ENCODE results near the gene DNAAF2. TPM values are rescaled to one million over a fixed set of nuclear protein-coding genes. Genes with fewer than 3 reads are reported as not detected.

DNAAF2 gene
- total RNA-seq, 2 donors from 2014 or later = 11.2 to 11.9 TPM

DNA sequence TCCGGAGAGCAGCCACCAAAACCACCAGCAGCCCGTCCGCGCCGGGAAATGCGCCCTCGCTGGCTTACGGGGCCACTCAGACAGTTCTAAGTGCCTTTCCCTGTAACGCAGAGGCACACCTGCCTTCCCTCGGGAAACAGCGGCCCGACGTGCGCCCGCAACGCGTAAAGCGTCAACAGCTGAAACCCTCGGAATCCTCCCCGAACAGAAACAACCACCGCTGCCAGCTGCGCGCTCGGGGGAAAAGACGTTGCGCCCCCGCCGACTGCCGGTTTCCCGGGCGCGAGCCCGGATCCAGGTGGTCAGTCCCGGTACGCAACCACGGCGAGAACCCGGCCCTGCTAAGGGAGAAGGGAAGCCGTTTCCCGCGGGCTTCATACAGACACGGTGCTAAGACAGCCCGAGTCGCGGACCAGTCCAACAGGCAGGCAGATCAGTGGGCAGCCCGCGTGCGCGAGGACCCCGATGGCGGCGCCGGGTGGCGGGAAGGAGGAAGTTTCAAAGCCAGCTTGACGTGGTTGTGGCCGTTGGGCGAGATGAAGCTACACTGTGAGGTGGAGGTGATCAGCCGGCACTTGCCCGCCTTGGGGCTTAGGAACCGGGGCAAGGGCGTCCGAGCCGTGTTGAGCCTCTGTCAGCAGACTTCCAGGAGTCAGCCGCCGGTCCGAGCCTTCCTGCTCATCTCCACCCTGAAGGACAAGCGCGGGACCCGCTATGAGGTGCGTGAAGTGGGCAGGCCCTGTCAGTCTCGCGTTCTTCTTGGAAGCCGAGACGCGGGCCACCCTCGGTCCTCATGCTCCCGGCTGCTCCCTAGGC lies 36.4 kb downstream of the DNAAF2 start, which contains the start of gene LRR1:
LRR1 (plus strand) TSS at position 456 of the 816 bp plus-strand sequence; CDS start at position 537, 81 bp downstream.
- TF ChIP-seq POLR2A (IDR thresholded peaks at IDR 0.05) (peak; percentile 28), POLR2AphosphoS5 (IDR thresholded peaks at IDR 0.05) (no peak)
- Histone ChIP-seq H3K9me3 (no peaks in the 10 kb centered on the region), H3K27ac (peak within 1 kb of the TSS; percentile 96 to 97), H3K36me3 (no peaks in the 10 kb centered on the region), H3K4me3 (peak within 1 kb of the TSS; percentile 71 to 76), H3K27me3 (replicated peaks; ENCODE audit: insufficient read depth) (no peaks in the 10 kb centered on the region), H3K4me1 (replicated peaks) (no peaks in the 10 kb centered on the region)
- WGBS = under 1% methylated on average over 75 of the region's 77 CpGs
- intact Hi-C loops (cut with DNase I) = no loop called here
- peak; percentile 80 for DNase-seq (ENCODE audit: low spot score)

GRCh38 chr14:49598189-49598484 lies 36.9 kb downstream of the DNAAF2 start:
- intact Hi-C loops (cut with DNase I) = no loop called here
- Histone ChIP-seq H3K4me1 (replicated peaks) (no peaks in the 10 kb centered on the region), H3K9me3 (no peaks in the 10 kb centered on the region), H3K4me3 (peak overlapping the region; percentile 71 to 76), H3K36me3 (no peaks in the 10 kb centered on the region), H3K27ac (peak overlapping the region; percentile 96 to 97), H3K27me3 (replicated peaks; ENCODE audit: insufficient read depth) (no peaks in the 10 kb centered on the region)
- under 1% methylated on average over 15 of the region's 15 CpGs for WGBS
- DNase-seq (ENCODE audit: low spot score) = peak; percentile 23
- TF ChIP-seq CTCF (IDR thresholded peaks at IDR 0.05) (no peak), POLR2AphosphoS5 (IDR thresholded peaks at IDR 0.05) (no peak), POLR2A (IDR thresholded peaks at IDR 0.05) (no peak)

- intact Hi-C loops (cut with DNase I) = no loop called here
- Histone ChIP-seq H3K36me3 (no peaks in the 10 kb centered on the region), H3K4me1 (replicated peaks) (no peaks in the 10 kb centered on the region), H3K4me3 (no peak overlapping the region), H3K9me3 (no peaks in the 10 kb centered on the region), H3K27me3 (replicated peaks; ENCODE audit: insufficient read depth) (no peaks in the 10 kb centered on the region), H3K27ac (no peak overlapping the region)
- 42% methylated on average over 4 of the region's 4 CpGs for WGBS
- no peak for DNase-seq (ENCODE audit: low spot score)
- TF ChIP-seq CTCF (IDR thresholded peaks at IDR 0.05) (no peak), POLR2AphosphoS5 (IDR thresholded peaks at IDR 0.05) (no peak), POLR2A (IDR thresholded peaks at IDR 0.05) (no peak)
These were observed 40.5 kb downstream of the DNAAF2 start for GRCh38 chr14:49594347-49595091.

DNA sequence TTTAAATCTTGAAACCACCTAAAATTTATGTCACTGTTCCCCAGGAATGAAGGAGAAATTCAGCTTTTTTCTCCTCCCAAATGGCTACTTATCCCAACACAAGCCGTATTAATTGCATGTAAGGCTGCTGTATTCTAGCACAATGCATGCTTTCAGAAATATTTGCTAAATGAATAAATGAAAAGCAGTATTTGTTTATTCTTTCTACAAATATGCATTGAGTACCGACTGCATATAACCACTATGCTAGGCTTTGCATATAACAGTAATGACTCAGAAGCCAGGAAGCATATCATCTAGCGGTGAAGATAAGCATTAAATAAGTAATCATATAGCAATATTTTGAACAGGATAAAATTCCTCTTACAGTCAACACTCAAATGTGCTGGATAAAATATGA lies 42.0 kb downstream of the DNAAF2 start:
- Histone ChIP-seq H3K4me1 (replicated peaks) (no peaks in the 10 kb centered on the region), H3K9me3 (no peaks in the 10 kb centered on the region), H3K27ac (no peak overlapping the region), H3K36me3 (no peaks in the 10 kb centered on the region), H3K27me3 (replicated peaks; ENCODE audit: insufficient read depth) (no peaks in the 10 kb centered on the region), H3K4me3 (no peak overlapping the region)
- intact Hi-C loops (cut with DNase I) = no loop called here
- 84% methylated on average over 3 of the region's 3 CpGs for WGBS
- TF ChIP-seq POLR2AphosphoS5 (IDR thresholded peaks at IDR 0.05) (no peak), POLR2A (IDR thresholded peaks at IDR 0.05) (no peak), CTCF (IDR thresholded peaks at IDR 0.05) (no peak)
- no peak for DNase-seq (ENCODE audit: low spot score)

DNA sequence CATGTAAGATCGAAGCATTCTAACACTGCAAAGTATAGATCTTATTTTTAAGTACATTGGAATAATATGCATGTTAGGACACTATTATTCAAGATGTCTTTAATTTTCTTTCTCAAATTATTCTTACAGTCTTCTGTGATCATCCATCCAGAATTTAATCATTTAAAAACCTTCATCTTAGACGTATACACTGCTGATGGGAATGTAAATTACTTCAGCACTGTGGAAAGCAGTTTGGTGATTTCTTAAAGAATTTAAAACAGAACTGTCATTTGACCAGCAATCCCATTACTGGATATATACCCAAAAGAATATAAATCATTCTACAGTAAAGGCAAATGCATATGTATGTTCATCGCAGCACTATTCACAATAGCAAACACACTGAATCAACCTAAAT lies 45.7 kb downstream of the DNAAF2 start:
- WGBS = 89% methylated on average over 3 of the region's 3 CpGs
- TF ChIP-seq POLR2A (IDR thresholded peaks at IDR 0.05) (no peak), CTCF (IDR thresholded peaks at IDR 0.05) (no peak), POLR2AphosphoS5 (IDR thresholded peaks at IDR 0.05) (no peak)

More for the DNA sequence above, 45.7 kb downstream of the DNAAF2 start:
- H3K4me1 ChIP-seq (replicated peaks) = no peaks in the 10 kb centered on the region
- intact Hi-C loops (cut with DNase I) = no loop called here
- H3K9me3 ChIP-seq = no peaks in the 10 kb centered on the region
- no peak overlapping the region for H3K27ac ChIP-seq
- no peak for DNase-seq (ENCODE audit: low spot score)
- H3K27me3 ChIP-seq (replicated peaks; ENCODE audit: insufficient read depth) = no peaks in the 10 kb centered on the region
- H3K36me3 ChIP-seq = peaks cover 0 to under 1% of the 10 kb centered on the region in 2 donors
- no peak overlapping the region for H3K4me3 ChIP-seq
